Measurements from ENCODE around the gene MAB21L3.

The MAB21L3 gene

GRCh38 chr1:116166011-116166571 is 54.9 kb downstream of the MAB21L3 start:
- no peak for DNase-seq (ENCODE audit: low read depth)

GRCh38 chr1:116166655-116167054 is 55.5 kb downstream of the MAB21L3 start:
- DNase-seq (ENCODE audit: low read depth), result no peak

- no peak for DNase-seq (ENCODE audit: low read depth)
Observed at GRCh38 chr1:116167625-116168276, 56.6 kb downstream of the MAB21L3 start.

GRCh38 chr1:116168277-116169032 is 57.3 kb downstream of the MAB21L3 start:
- peak; percentile 85 for DNase-seq (ENCODE audit: low read depth)

- DNase-seq (ENCODE audit: low read depth), result no peak
Observed at GRCh38 chr1:116169898-116170297, 58.7 kb downstream of the MAB21L3 start.

GRCh38 chr1:116170721-116171589 is 59.8 kb downstream of the MAB21L3 start:
- no peak for DNase-seq (ENCODE audit: low read depth)

GRCh38 chr1:116172666-116173065 is 61.5 kb downstream of the MAB21L3 start:
- DNase-seq (ENCODE audit: low read depth), result no peak

GRCh38 chr1:116175611-116176010 is 64.4 kb downstream of the MAB21L3 start:
- DNase-seq (ENCODE audit: low read depth), result no peak

- no peak for DNase-seq (ENCODE audit: low read depth)
Observed at GRCh38 chr1:116176306-116176789, 65.1 kb downstream of the MAB21L3 start.

GRCh38 chr1:116177861-116178260 is 66.7 kb downstream of the MAB21L3 start:
- DNase-seq (ENCODE audit: low read depth), result no peak

GRCh38 chr1:116178837-116179236 is 67.6 kb downstream of the MAB21L3 start:
- DNase-seq (ENCODE audit: low read depth), result no peak

- DNase-seq (ENCODE audit: low read depth), result no peak
Observed at GRCh38 chr1:116179419-116179818, 68.2 kb downstream of the MAB21L3 start.

GRCh38 chr1:116179964-116180363 is 68.8 kb downstream of the MAB21L3 start:
- DNase-seq (ENCODE audit: low read depth), result no peak

GRCh38 chr1:116182019-116182714 is 71.0 kb downstream of the MAB21L3 start:
- no peak for DNase-seq (ENCODE audit: low read depth)

Measured in activated T-cell treated with anti-CD3 and anti-CD28 coated beads for 48 hours (primary cell).